Stimulated activated CD4-positive, alpha-beta T cell treated with anti-CD3 and anti-CD28 coated beads, Interleukin-12 subunit alpha, Interleukin-12 subunit beta, amount 100 ng/mL, for 24 hours (primary cell): ENCODE measurements around the gene TBXAS1.

Source experiments
- DNase-seq, 2 experiments: peaks; one replicate each; pipeline ENCODE4 v3.0.0-alpha.2; 2020; ENCODE audit warnings: low read depth in 2 of 2

Gene TBXAS1

GRCh38 chr7:140069298-140069949 lies 240.4 kb downstream of the TBXAS1 start:
- DNase-seq: no peak
